H1 (cell line): ENCODE data around the gene SSTR1. TPM values are rescaled to one million over a fixed set of nuclear protein-coding genes. Genes with fewer than 3 reads are reported as not detected.

ENCODE experiments used
- BCL11A ChIP-seq, 2 experiments: IDR thresholded peaks; one replicate each; pipeline ENCODE4 v1.6.1; 2011; ENCODE audit warnings: low read depth in 2 of 2, low read length in 2 of 2, mild to moderate bottlenecking in 2 of 2
- BRCA1 ChIP-seq: IDR thresholded peaks from 2 replicates; pipeline ENCODE4 v1.6.1; 2012; ENCODE audit warnings: low read depth, low read length, improper control_type of control experiment
- CHD7 ChIP-seq: fragments of 300-600 bp; sonication (generic); IDR thresholded peaks from 2 replicates; pipeline ENCODE4 v1.7.1; 2012; ENCODE audit warnings: low read length, moderate library complexity, mild to moderate bottlenecking, inconsistent platforms; ENCODE audit not compliant: insufficient replicate concordance
- FOSL1 ChIP-seq: IDR thresholded peaks from 2 replicates; pipeline ENCODE4 v1.6.1; 2011; ENCODE audit warnings: mild to moderate bottlenecking, low read depth, low read length, moderate library complexity; ENCODE audit not compliant: insufficient read depth
- JUN ChIP-seq: IDR thresholded peaks from 2 replicates; pipeline ENCODE4 v1.6.1; 2011; ENCODE audit warnings: low read depth, mild to moderate bottlenecking, improper control_type of control experiment, low read length
- POLR2A ChIP-seq, 2 experiments: IDR thresholded peaks; 1 replicate in 1 of 2; 2 replicates in 1 of 2; pipeline ENCODE4 v1.6.1; 2011; ENCODE audit warnings: low read depth in 2 of 2, low read length in 2 of 2, mild to moderate bottlenecking in 2 of 2; ENCODE audit errors: control extremely low read depth in 1 of 2
- SIX5 ChIP-seq: IDR thresholded peaks from 2 replicates; pipeline ENCODE4 v1.6.1; 2011; ENCODE audit warnings: mild to moderate bottlenecking, low read depth, low read length
- TAF1 ChIP-seq: IDR thresholded peaks from 2 replicates; pipeline ENCODE4 v1.6.1; 2011; ENCODE audit warnings: mild to moderate bottlenecking, low read depth, low read length
- TCF12 ChIP-seq: IDR thresholded peaks from 2 replicates; pipeline ENCODE4 v1.6.1; 2011; ENCODE audit warnings: low read depth, mild to moderate bottlenecking, low read length
- USF2 ChIP-seq: IDR thresholded peaks from 2 replicates; pipeline ENCODE4 v1.6.1; 2011; ENCODE audit warnings: low read length, improper control_type of control experiment
- polyA plus RNA-seq, 7 experiments: library from polyadenylated mRNA; depleted of rRNA in 3 of 7; stranded (reverse) in 5 of 7; unstranded in 2 of 7; fragments of >200 nt in 5 of 7; fragments of 200-250 nt in 2 of 7; gene quantifications; 1 replicate in 5 of 7; 2 replicates in 1 of 7; 4 replicates in 1 of 7; pipeline versions ENCODE4 v1.2.1 to v1.2.3, GENCODE V29; 2011 to 2013; ENCODE audit warnings: missing spikeins in 2 of 7, mixed read lengths in 2 of 7
- total RNA-seq: library from RNA; stranded (reverse); fragmentation: NEBNext Ultra II Directional; extraction: Animal tissue kit (Norgen Biotek cat#: 25700); gene quantifications from 2 replicates; pipeline ENCODE4 v1.2.1, GENCODE V29; 2021

SSTR1 gene
- total and polyA plus RNA-seq, 2 of the 8 experiments (the other 6 are each of a cell fraction or from before 2014, with no cell fraction given) = 0.82 to 0.93 TPM

GRCh38 chr14:38226366-38226765 is 18.7 kb downstream of the SSTR1 start (continued):
- TF ChIP-seq CHD7 (no peak), SIX5 (no peak), POLR2A (IDR thresholded peaks at IDR 0.05; ENCODE audit: control extremely low read depth in 1 of 2, low read depth in 2 of 2, low read length in 2 of 2) (no peak), USF2 (no peak), BCL11A (IDR thresholded peaks at IDR 0.05; ENCODE audit: low read depth in 2 of 2, low read length in 2 of 2) (no peak), JUN (no peak), FOSL1 (no peak), TCF12 (no peak), BRCA1 (no peak), TAF1 (no peak)
- TF ChIP-seq, all 59 proteins: peak for 0
